HCT116 (cell line): ENCODE results near the gene SLC25A13.

Experiments used
- ATF3 ChIP-seq: IDR thresholded peaks from 2 replicates; pipeline ENCODE4 v1.6.1; 2012
- CBX3 ChIP-seq: IDR thresholded peaks from 2 replicates; pipeline ENCODE4 v1.6.1; 2012; ENCODE audit warnings: low read depth
- CTCF ChIP-seq, 3 experiments: fragments of 200-600 bp in 1 of 3; sonication (generic) in 1 of 3; IDR thresholded peaks in 2 of 3; conservative IDR thresholded peaks in 1 of 3; 2 replicates each; pipeline ENCODE4 v1.5.1; 2012 to 2017; ENCODE audit warnings: low read depth in 2 of 3, low read length in 2 of 3, antibody characterized with exemption in 1 of 3, borderline replicate concordance in 1 of 3, control low read depth in 1 of 3, mild to moderate bottlenecking in 1 of 3, mixed read lengths in 1 of 3, mixed run types in 1 of 3, moderate library complexity in 1 of 3; ENCODE audit not compliant: insufficient read depth in 1 of 3
- EGR1 ChIP-seq: IDR thresholded peaks from 2 replicates; pipeline ENCODE4 v1.6.1; 2012; ENCODE audit warnings: low read depth
- EZH2 ChIP-seq: fragments of 200-600 bp; sonication (generic); IDR thresholded peaks from 2 replicates; pipeline ENCODE4 v1.6.1; 2017; ENCODE audit warnings: antibody characterized with exemption, mixed run types
- FOSL1 ChIP-seq: IDR thresholded peaks from 2 replicates; pipeline ENCODE4 v1.6.1; 2012; ENCODE audit warnings: low read depth
- POLR2A ChIP-seq: IDR thresholded peaks from 2 replicates; pipeline ENCODE4 v1.7.0; 2011; ENCODE audit warnings: borderline replicate concordance; ENCODE audit not compliant: insufficient read depth, insufficient read length; ENCODE audit errors: extremely low read depth
- RAD21 ChIP-seq: IDR thresholded peaks from 2 replicates; pipeline ENCODE4 v1.6.1; 2012; ENCODE audit warnings: low read depth, mild to moderate bottlenecking
- SIN3A ChIP-seq: IDR thresholded peaks from 2 replicates; pipeline ENCODE4 v1.6.1; 2012; ENCODE audit warnings: low read depth
- SP1 ChIP-seq: IDR thresholded peaks from 2 replicates; pipeline ENCODE4 v1.6.1; 2012; ENCODE audit warnings: low read depth
- SRF ChIP-seq: IDR thresholded peaks from 2 replicates; pipeline ENCODE4 v1.6.1; 2012; ENCODE audit warnings: low read depth
- TCF7L2 ChIP-seq: IDR thresholded peaks from 2 replicates; pipeline ENCODE4 v1.7.0; 2011; ENCODE audit warnings: borderline replicate concordance, inconsistent platforms; ENCODE audit not compliant: insufficient read depth, insufficient read length; ENCODE audit errors: extremely low read depth
- ZFX ChIP-seq: fragments of 450-650 bp; IDR thresholded peaks from 2 replicates; pipeline ENCODE4 v1.6.1; 2017
- TF ChIP-seq, protein P1 (sequence below): IDR thresholded peaks from 2 replicates; pipeline ENCODE4 v1.6.1; 2012; ENCODE audit warnings: low read depth

- TF ChIP-seq POLR2A = no peak
- no peak for TF ChIP-seq SRF
- TF ChIP-seq CTCF (IDR thresholded peaks at IDR 0.05 in 2 of 3, conservative IDR thresholded peaks at IDR 0.05 in 1 of 3; ENCODE audit: borderline replicate concordance in 1 of 3, insufficient read depth in 1 of 3, low read depth in 2 of 3, low read length in 2 of 3) = no peak
- TF ChIP-seq, protein P1, sequence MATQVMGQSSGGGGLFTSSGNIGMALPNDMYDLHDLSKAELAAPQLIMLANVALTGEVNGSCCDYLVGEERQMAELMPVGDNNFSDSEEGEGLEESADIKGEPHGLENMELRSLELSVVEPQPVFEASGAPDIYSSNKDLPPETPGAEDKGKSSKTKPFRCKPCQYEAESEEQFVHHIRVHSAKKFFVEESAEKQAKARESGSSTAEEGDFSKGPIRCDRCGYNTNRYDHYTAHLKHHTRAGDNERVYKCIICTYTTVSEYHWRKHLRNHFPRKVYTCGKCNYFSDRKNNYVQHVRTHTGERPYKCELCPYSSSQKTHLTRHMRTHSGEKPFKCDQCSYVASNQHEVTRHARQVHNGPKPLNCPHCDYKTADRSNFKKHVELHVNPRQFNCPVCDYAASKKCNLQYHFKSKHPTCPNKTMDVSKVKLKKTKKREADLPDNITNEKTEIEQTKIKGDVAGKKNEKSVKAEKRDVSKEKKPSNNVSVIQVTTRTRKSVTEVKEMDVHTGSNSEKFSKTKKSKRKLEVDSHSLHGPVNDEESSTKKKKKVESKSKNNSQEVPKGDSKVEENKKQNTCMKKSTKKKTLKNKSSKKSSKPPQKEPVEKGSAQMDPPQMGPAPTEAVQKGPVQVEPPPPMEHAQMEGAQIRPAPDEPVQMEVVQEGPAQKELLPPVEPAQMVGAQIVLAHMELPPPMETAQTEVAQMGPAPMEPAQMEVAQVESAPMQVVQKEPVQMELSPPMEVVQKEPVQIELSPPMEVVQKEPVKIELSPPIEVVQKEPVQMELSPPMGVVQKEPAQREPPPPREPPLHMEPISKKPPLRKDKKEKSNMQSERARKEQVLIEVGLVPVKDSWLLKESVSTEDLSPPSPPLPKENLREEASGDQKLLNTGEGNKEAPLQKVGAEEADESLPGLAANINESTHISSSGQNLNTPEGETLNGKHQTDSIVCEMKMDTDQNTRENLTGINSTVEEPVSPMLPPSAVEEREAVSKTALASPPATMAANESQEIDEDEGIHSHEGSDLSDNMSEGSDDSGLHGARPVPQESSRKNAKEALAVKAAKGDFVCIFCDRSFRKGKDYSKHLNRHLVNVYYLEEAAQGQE = no peak
- no peak for TF ChIP-seq FOSL1
- TF ChIP-seq CBX3 = no peak
- no peak for TF ChIP-seq SP1
- TF ChIP-seq RAD21 = no peak
- no peak for TF ChIP-seq ZFX
- no peak for TF ChIP-seq ATF3
- no peak for TF ChIP-seq EZH2
- no peak for TF ChIP-seq SIN3A
- no peak for TF ChIP-seq EGR1
- no peak for TF ChIP-seq TCF7L2
Observed at GRCh38 chr7:96122746-96123145, 199.2 kb downstream of the SLC25A13 start.
